VCaP (cell line): ENCODE data around the gene AJAP1.

Experiments
- H3K27ac ChIP-seq: fragments of 450-650 bp; 2 replicates; pipeline ENCODE4 v1.5.1; 2017
- CTCF ChIP-seq: fragments of 450-650 bp; conservative IDR thresholded peaks from 2 replicates; pipeline ENCODE4 v1.5.1; 2017; ENCODE audit warnings: mild to moderate bottlenecking, moderate library complexity

The AJAP1 gene

GRCh38 chr1:4685523-4685865, 31.1 kb downstream of the AJAP1 start:
- H3K27ac ChIP-seq = no peak overlapping the region
- no peak for TF ChIP-seq CTCF

- no peak for TF ChIP-seq CTCF
- H3K27ac ChIP-seq = no peak overlapping the region
These were observed 33.5 kb downstream of the AJAP1 start for GRCh38 chr1:4687943-4688342.

GRCh38 chr1:4689271-4689935, 35.0 kb downstream of the AJAP1 start:
- H3K27ac ChIP-seq = no peak overlapping the region
- TF ChIP-seq CTCF = no peak

GRCh38 chr1:4689941-4690635, 35.7 kb downstream of the AJAP1 start:
- TF ChIP-seq CTCF = no peak

GRCh38 chr1:4690951-4691675, 36.7 kb downstream of the AJAP1 start:
- H3K27ac ChIP-seq = no peak overlapping the region
- TF ChIP-seq CTCF = no peak

More at GRCh38 chr1:4689941-4690635, 35.7 kb downstream of the AJAP1 start:
- no peak overlapping the region for H3K27ac ChIP-seq

GRCh38 chr1:4691766-4692405, 37.5 kb downstream of the AJAP1 start:
- no peak for TF ChIP-seq CTCF
- no peak overlapping the region for H3K27ac ChIP-seq

- no peak for TF ChIP-seq CTCF
- H3K27ac ChIP-seq = no peak overlapping the region
These were observed 38.0 kb downstream of the AJAP1 start for GRCh38 chr1:4692437-4692836.
